A549 (cell line): ENCODE measurements around the gene NTF3.
"Not testable (repeated sequence)": the region's sequence is repeated elsewhere in the genome, so short reads cannot be mapped to it uniquely, and the experiment has no call there.

ENCODE experiments used
- CEBPB ChIP-seq, 2 experiments: fragments of >200 bp in 1 of 2; sonication (Bioruptor Twin) in 1 of 2; formaldehyde crosslinking in 1 of 2; IDR thresholded peaks; 2 replicates each; pipeline ENCODE4 v1.6.1; 2012 to 2016
- EP300 ChIP-seq, 2 experiments: fragments of >200 bp; sonication (Bioruptor Twin); formaldehyde crosslinking; IDR thresholded peaks; 2 replicates in 1 of 2; 3 replicates in 1 of 2; pipeline ENCODE4 v1.6.1; 2016 to 2017
- FOSL2 ChIP-seq, 2 experiments: fragments of 450-650 bp in 1 of 2; fragments of >200 bp in 1 of 2; sonication (Bioruptor Twin) in 1 of 2; formaldehyde crosslinking; IDR thresholded peaks; 2 replicates each; pipeline versions ENCODE4 v1.5.0 to v1.6.1; 2016 to 2020; ENCODE audit warnings: mild to moderate bottlenecking in 1 of 2, moderate library complexity in 1 of 2
- POLR2A ChIP-seq: IDR thresholded peaks from 2 replicates; pipeline ENCODE4 v1.6.1; 2012; ENCODE audit warnings: mild to moderate bottlenecking, low read length
- RNF2 ChIP-seq: fragments of 200-600 bp; sonication (generic); IDR thresholded peaks from 2 replicates; pipeline ENCODE4 v1.6.1; 2016; ENCODE audit warnings: low read depth, mild to moderate bottlenecking, antibody characterized with exemption, moderate library complexity, borderline replicate concordance
- ZSCAN20 ChIP-seq: fragments of 250-450 bp; sonication (Bioruptor Pico); IDR thresholded peaks from 2 replicates; pipeline ENCODE4 v1.8.0; 2022; ENCODE audit warnings: mild to moderate bottlenecking, moderate library complexity
- TF ChIP-seq, protein P1 (sequence below): fragments of >200 bp; sonication (Bioruptor Twin); formaldehyde crosslinking; IDR thresholded peaks from 3 replicates; pipeline ENCODE4 v1.5.1; 2016
- TF ChIP-seq, protein P2 (sequence below): fragments of 200-600 bp; sonication (generic); IDR thresholded peaks from 2 replicates; pipeline ENCODE4 v1.6.1; 2016; ENCODE audit warnings: antibody characterized with exemption, mild to moderate bottlenecking, moderate library complexity
- TF ChIP-seq, protein P3 (sequence below): IDR thresholded peaks from 2 replicates; pipeline ENCODE4 v1.6.1; 2012

- TF ChIP-seq, protein P1, sequence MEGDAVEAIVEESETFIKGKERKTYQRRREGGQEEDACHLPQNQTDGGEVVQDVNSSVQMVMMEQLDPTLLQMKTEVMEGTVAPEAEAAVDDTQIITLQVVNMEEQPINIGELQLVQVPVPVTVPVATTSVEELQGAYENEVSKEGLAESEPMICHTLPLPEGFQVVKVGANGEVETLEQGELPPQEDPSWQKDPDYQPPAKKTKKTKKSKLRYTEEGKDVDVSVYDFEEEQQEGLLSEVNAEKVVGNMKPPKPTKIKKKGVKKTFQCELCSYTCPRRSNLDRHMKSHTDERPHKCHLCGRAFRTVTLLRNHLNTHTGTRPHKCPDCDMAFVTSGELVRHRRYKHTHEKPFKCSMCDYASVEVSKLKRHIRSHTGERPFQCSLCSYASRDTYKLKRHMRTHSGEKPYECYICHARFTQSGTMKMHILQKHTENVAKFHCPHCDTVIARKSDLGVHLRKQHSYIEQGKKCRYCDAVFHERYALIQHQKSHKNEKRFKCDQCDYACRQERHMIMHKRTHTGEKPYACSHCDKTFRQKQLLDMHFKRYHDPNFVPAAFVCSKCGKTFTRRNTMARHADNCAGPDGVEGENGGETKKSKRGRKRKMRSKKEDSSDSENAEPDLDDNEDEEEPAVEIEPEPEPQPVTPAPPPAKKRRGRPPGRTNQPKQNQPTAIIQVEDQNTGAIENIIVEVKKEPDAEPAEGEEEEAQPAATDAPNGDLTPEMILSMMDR = not testable (repeated sequence)
- not testable (repeated sequence) for TF ChIP-seq ZSCAN20 (CRISPR knock-in tag); FOSL2 (IDR thresholded peaks at IDR 0.05); FOSL2 (CRISPR knock-in tag; IDR thresholded peaks at IDR 0.05); CEBPB (IDR thresholded peaks at IDR 0.05); POLR2A; EP300 (IDR thresholded peaks at IDR 0.05); RNF2
- TF ChIP-seq, protein P2, sequence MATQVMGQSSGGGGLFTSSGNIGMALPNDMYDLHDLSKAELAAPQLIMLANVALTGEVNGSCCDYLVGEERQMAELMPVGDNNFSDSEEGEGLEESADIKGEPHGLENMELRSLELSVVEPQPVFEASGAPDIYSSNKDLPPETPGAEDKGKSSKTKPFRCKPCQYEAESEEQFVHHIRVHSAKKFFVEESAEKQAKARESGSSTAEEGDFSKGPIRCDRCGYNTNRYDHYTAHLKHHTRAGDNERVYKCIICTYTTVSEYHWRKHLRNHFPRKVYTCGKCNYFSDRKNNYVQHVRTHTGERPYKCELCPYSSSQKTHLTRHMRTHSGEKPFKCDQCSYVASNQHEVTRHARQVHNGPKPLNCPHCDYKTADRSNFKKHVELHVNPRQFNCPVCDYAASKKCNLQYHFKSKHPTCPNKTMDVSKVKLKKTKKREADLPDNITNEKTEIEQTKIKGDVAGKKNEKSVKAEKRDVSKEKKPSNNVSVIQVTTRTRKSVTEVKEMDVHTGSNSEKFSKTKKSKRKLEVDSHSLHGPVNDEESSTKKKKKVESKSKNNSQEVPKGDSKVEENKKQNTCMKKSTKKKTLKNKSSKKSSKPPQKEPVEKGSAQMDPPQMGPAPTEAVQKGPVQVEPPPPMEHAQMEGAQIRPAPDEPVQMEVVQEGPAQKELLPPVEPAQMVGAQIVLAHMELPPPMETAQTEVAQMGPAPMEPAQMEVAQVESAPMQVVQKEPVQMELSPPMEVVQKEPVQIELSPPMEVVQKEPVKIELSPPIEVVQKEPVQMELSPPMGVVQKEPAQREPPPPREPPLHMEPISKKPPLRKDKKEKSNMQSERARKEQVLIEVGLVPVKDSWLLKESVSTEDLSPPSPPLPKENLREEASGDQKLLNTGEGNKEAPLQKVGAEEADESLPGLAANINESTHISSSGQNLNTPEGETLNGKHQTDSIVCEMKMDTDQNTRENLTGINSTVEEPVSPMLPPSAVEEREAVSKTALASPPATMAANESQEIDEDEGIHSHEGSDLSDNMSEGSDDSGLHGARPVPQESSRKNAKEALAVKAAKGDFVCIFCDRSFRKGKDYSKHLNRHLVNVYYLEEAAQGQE = not testable (repeated sequence)
- TF ChIP-seq, protein P3, sequence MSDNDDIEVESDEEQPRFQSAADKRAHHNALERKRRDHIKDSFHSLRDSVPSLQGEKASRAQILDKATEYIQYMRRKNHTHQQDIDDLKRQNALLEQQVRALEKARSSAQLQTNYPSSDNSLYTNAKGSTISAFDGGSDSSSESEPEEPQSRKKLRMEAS = not testable (repeated sequence)
Measured at GRCh38 chr12:5537026-5537615, 105.2 kb downstream of the NTF3 start.
